Pancreas (tissue), 10 donors: ENCODE data around the gene RAD51B. TPM values are rescaled to one million over a fixed set of nuclear protein-coding genes. Genes with fewer than 3 reads are reported as not detected.

Experiments
- ATAC-seq, 4 donors: fragments of 200-7000 bp; cut with Tn5 transposase; one replicate each; pipeline versions ENCODE4 v1.8.0 to v1.9.1; 2020; ENCODE audit warnings: mild to moderate bottlenecking in 4 of 4, moderate library complexity in 4 of 4
- DNase-seq, 6 donors: peaks; one replicate each; pipeline ENCODE4 v3.0.0-alpha.2; 2020
- FAIRE-seq: peaks from 2 replicates; lab custom pipeline; 2012; peaks lifted over from hg19 to GRCh38; lab: Jason Lieb, UNC
- H3K27ac ChIP-seq, 4 donors: fragments of 200-600 bp; sonication (generic); 1 replicate in 3 of 4; 2 replicates in 1 of 4; pipeline versions ENCODE4 v1.5.0 to v1.8.0; 2020
- H3K27me3 ChIP-seq, 4 donors: fragments of 200-600 bp; one replicate each; pipeline ENCODE4 v1.8.0; 2021
- H3K36me3 ChIP-seq, 3 donors: fragments of 200-600 bp; sonication (generic) in 1 of 3; one replicate each; pipeline versions ENCODE4 v1.5.0 to v1.8.0; 2020 to 2021
- H3K4me1 ChIP-seq, 3 donors: fragments of 200-600 bp; one replicate each; pipeline ENCODE4 v1.8.0; 2021
- H3K4me3 ChIP-seq, 4 donors: fragments of 200-600 bp; sonication (generic) in 2 of 4; one replicate each; pipeline versions ENCODE4 v1.5.0 to v1.8.0; 2020 to 2021
- H3K9me3 ChIP-seq, 4 donors: fragments of 200-600 bp; one replicate each; pipeline ENCODE4 v1.8.0; 2021
- WGBS, 2 donors: extraction: QIAGEN DNeasy Blood & Tissue Kit; methylation state at CpG; one replicate each; pipeline ENCODE4 v1.1.7; 2013; 5-methylcytosine and 5-hydroxymethylcytosine counted together
- intact Hi-C, 3 donors: fragments of 100-400 bp; cut with DNase I; formaldehyde crosslinking; loops; one replicate each; pipeline versions ENCODE4 v1.11.1 to v1.14.2; 2022
- polyA plus RNA-seq, 2 donors: library from polyadenylated mRNA; stranded (reverse); fragments of 200-250 nt; gene quantifications; one replicate each; pipeline ENCODE4 v1.2.3, GENCODE V29; 2013
- total RNA-seq, 6 donors: library from RNA; stranded (reverse); fragmentation: NEBNext Ultra II Directional in 4 of 6; extraction: Animal tissue kit (Norgen Biotek cat#: 25700) in 4 of 6; gene quantifications; one replicate each; pipeline versions ENCODE4 v1.2.1 to v1.2.4, GENCODE V29; 2021 to 2023
- TF ChIP-seq, protein P1 (sequence below), 4 donors: fragments of 200-600 bp; sonication (generic) in 3 of 4; IDR thresholded peaks; one replicate each; pipeline versions ENCODE4 v1.5.0 to v1.8.0; 2021; ENCODE audit warnings: antibody characterized with exemption in 4 of 4
- donor health status: healthy with polysubstance abuse.
- donor health status: DM: no; HTN: no; CAD: no; lungs with moderate emphysema.
- donor health status: DM: no; HTN: no; CAD: no.
- donor health status: control.
- donor health status: control.
- donor health status: Bipolar disorder and iron deficiency.
- donor health status: DM: yes; HTN: yes; CAD: no.
- donor health status: DM: no; HTN: no; CAD: no.
- donor health status: DM: no; HTN: no; CAD: no.
- donor health status: DM: yes; HTN: yes; CAD: no.

RAD51B gene
- total and polyA plus RNA-seq, 8 donors, result 1.1 to 17.3 (median 5.8) TPM

DNA sequence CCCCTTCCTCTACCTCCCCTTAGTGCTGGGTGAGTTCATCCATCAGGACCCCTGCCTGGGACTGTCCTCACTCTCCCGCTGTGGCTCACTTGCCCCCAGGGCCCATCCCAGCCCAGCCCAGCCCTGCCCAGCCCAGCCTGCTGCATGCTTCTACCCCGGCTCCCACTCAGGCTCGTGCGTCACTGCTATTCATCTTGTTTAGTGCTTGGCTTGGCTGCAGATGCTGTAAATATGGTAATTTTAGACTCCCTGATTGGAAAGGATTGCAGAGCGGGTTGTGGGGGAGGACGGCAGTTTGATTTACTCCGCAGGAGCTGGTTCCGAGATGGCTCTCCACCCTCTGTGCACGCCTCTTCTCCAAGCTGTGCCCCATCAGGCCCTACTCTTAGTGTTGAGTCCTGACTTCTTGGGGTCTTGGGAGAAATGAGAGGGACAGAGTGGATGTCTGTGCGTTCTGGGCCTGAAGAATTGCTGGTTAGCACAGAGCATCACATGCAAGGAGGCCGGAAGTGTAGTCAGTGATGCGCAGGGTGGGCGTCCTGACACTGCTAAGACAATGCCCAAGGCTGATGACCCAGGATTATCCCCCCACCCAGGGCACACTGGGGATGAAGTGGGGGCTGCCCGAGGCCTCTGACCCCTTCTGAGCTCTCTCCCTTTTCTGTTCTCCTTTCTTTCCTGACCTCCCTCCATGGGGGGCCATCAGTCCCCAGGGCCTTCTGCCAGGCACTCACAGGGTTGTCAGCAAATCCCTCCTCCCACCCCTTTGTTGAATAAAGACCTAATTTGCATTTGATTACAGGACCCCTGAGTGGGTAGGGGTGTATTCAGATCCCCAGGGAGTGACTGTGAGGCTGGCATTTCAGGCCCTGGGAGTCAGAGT lies 728.9 kb downstream of the RAD51B start:
- intact Hi-C loops, result no loop called here
- Histone ChIP-seq H3K27me3 (no peaks in the 10 kb centered on the region), H3K4me3 (no peak overlapping the region), H3K9me3 (no peaks in the 10 kb centered on the region), H3K27ac (peak overlapping the region in 3 of 4 donors; percentile 13 to 74 (median 71)), H3K4me1 (peaks cover 16 to 23% (median 23%) of the 10 kb centered on the region in 3 donors), H3K36me3 (no peaks in the 10 kb centered on the region)
- TF ChIP-seq, protein P1, sequence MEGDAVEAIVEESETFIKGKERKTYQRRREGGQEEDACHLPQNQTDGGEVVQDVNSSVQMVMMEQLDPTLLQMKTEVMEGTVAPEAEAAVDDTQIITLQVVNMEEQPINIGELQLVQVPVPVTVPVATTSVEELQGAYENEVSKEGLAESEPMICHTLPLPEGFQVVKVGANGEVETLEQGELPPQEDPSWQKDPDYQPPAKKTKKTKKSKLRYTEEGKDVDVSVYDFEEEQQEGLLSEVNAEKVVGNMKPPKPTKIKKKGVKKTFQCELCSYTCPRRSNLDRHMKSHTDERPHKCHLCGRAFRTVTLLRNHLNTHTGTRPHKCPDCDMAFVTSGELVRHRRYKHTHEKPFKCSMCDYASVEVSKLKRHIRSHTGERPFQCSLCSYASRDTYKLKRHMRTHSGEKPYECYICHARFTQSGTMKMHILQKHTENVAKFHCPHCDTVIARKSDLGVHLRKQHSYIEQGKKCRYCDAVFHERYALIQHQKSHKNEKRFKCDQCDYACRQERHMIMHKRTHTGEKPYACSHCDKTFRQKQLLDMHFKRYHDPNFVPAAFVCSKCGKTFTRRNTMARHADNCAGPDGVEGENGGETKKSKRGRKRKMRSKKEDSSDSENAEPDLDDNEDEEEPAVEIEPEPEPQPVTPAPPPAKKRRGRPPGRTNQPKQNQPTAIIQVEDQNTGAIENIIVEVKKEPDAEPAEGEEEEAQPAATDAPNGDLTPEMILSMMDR (IDR thresholded peaks at IDR 0.05), result no peak
- ATAC-seq, result peak in 3 of 4 donors; percentile 40 to 62 (median 40)
- FAIRE-seq, result no peak
- peak in 3 of 6 donors; percentile 44 to 48 (median 46) for DNase-seq
- WGBS, 2 donors, result 78 to 84% methylated on average over 14 of the region's 14 CpGs

DNA sequence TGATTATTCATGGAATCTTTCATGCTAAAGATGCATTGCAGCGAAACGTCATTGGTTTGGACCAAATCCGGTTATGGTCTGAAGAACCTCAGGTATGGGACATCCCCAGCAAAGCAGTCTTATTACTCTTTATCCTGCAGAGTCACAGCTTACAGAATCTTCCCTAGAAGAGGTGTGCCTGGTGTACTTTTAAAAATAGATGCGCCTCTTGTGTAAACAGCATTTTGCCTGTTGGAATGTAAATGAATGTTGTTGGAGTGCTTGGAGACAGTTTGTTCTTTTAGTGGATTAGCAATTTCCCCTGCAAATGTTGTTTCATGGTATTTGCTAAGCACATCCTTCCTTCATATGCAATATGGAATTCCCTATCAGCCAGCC lies 730.7 kb downstream of the RAD51B start:
- Histone ChIP-seq H3K4me1 (peaks cover 5 to 10% (median 8%) of the 10 kb centered on the region in 3 donors), H3K4me3 (no peak overlapping the region), H3K27me3 (no peaks in the 10 kb centered on the region), H3K27ac (no peak overlapping the region), H3K9me3 (no peaks in the 10 kb centered on the region), H3K36me3 (no peaks in the 10 kb centered on the region)
- TF ChIP-seq, protein P1 (IDR thresholded peaks at IDR 0.05), result no peak
- DNase-seq, result peak in 1 of 6 donors; percentile 4
- WGBS, 2 donors, result 88 to 92% methylated on average over 4 of the region's 4 CpGs
- ATAC-seq, result no peak
- intact Hi-C loops, result no loop called here
- FAIRE-seq, result no peak

DNA sequence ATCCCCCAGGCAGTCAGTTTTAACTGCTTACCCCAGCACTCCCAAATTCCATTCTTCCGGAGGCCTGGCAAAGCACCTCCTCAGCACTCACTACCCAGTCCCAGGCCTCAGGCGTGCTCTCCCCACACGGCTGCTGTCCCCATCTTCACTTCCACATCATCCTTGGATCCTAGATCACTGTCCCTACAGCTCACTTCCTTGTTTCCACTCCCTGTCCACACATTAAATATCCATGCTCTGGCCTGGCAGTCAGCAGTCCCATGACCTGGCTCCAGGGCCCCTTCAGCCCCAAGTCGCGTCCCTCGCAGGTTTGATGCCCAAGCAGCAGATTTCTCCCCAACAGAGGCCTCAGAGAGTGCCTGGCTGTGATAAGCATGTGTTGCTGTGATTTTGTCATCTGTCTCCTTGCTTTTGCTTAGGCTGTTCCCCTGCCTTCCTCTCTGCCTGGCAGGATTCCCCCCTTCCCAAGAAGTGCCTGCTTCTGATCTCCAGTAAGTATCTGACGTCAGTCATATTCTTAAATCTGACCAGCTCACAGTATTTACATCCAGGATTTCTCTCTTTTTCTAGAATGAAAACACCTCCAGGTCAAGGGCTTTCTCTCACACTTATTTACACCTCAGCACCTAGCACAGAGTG lies 731.6 kb downstream of the RAD51B start:
- H3K27ac ChIP-seq, result no peak overlapping the region
- DNase-seq, result peak in 1 of 6 donors; percentile 10

DNA sequence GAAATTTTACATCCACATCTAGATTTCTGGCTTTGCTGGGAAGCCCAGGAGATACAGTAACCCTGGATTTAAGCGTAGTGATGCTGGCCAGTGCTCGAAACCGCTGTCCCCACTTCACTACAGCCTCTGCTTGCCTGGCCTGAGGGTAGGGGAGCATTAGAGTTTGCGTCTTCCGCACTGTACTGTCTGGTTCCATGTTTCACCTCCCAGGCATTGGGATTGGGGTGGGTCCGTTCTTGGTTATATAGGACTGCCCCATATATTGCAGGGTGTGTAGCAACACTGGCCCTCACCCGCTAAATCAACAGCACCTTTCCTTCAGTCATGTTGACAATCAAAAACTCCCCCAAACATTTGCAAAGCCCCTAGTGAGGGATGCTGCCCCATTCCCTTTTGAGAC lies 732.5 kb downstream of the RAD51B start:
- 99% methylated on average over 7 of the region's 7 CpGs for WGBS, 2 donors
- DNase-seq, result peak in 1 of 6 donors; percentile 10
- no peak overlapping the region for H3K4me3 ChIP-seq
- no peak overlapping the region for H3K27ac ChIP-seq
- no peaks in the 10 kb centered on the region for H3K9me3 ChIP-seq
- peaks cover 4 to 6% (median 5%) of the 10 kb centered on the region in 3 donors for H3K4me1 ChIP-seq
- no peak for ATAC-seq
- no peaks in the 10 kb centered on the region for H3K36me3 ChIP-seq
- intact Hi-C loops, result no loop called here
- FAIRE-seq, result no peak
- TF ChIP-seq, protein P1 (IDR thresholded peaks at IDR 0.05), result no peak
- no peaks in the 10 kb centered on the region for H3K27me3 ChIP-seq

More for the DNA sequence above, 731.6 kb downstream of the RAD51B start:
- WGBS, 2 donors, result 90 to 91% methylated on average over 7 of the region's 7 CpGs
- H3K36me3 ChIP-seq, result no peaks in the 10 kb centered on the region
- FAIRE-seq, result no peak
- ATAC-seq, result no peak
- no peak overlapping the region for H3K4me3 ChIP-seq
- intact Hi-C loops, result no loop called here
- H3K27me3 ChIP-seq, result no peaks in the 10 kb centered on the region
- H3K4me1 ChIP-seq, result peaks cover 4 to 6% (median 5%) of the 10 kb centered on the region in 3 donors
- TF ChIP-seq, protein P1 (IDR thresholded peaks at IDR 0.05), result no peak
- no peaks in the 10 kb centered on the region for H3K9me3 ChIP-seq
